Prostate gland (tissue), 2 donors: Measurements from ENCODE around the gene SIPA1.

ENCODE experiments used
- CTCF ChIP-seq, 4 experiments: fragments of 200-600 bp in 2 of 4; fragments of 450-650 bp in 2 of 4; sonication (generic) in 2 of 4; IDR thresholded peaks; 1 replicate in 3 of 4; 2 replicates in 1 of 4; pipeline ENCODE4 v1.5.1; 2016 to 2019; ENCODE audit warnings: antibody characterized with exemption in 4 of 4, mild to moderate bottlenecking in 2 of 4, moderate library complexity in 2 of 4
- POLR2AphosphoS5 ChIP-seq: sonication (generic); formaldehyde crosslinking; IDR thresholded peaks from one replicate; pipeline ENCODE4 v1.6.1; 2017; ENCODE audit warnings: antibody characterized with exemption

GRCh38 chr11:65623852-65624616 lies 13.9 kb upstream of the SIPA1 start:
- TF ChIP-seq CTCF (IDR thresholded peaks at IDR 0.05) (no peak), POLR2AphosphoS5 (no peak)
